Muscle of leg (tissue), 11 donors: ENCODE results near the gene MYLK4. TPM values are rescaled to one million over a fixed set of nuclear protein-coding genes. Genes with fewer than 3 reads are reported as not detected.

Experiments used
- DNase-seq: peaks from one replicate; pipeline ENCODE4 v3.0.0; 2013
- H3K27ac ChIP-seq: one replicate; pipeline ENCODE4 v1.5.1; 2013; ENCODE audit warnings: mild to moderate bottlenecking, low read length, control low read depth
- H3K27me3 ChIP-seq: one replicate; pipeline ENCODE4 v1.6.1; 2013; ENCODE audit warnings: low read length; ENCODE audit not compliant: control insufficient read depth, insufficient read depth
- H3K36me3 ChIP-seq: one replicate; pipeline ENCODE4 v1.6.1; 2013; ENCODE audit warnings: low read length; ENCODE audit not compliant: control insufficient read depth, insufficient read depth
- H3K4me1 ChIP-seq: one replicate; pipeline ENCODE4 v1.6.1; 2013; ENCODE audit warnings: low read length; ENCODE audit not compliant: control insufficient read depth, insufficient read depth
- H3K4me3 ChIP-seq: one replicate; pipeline ENCODE4 v1.5.1; 2013; ENCODE audit warnings: low read length, control low read depth
- H3K9me3 ChIP-seq: replicated peaks from 2 replicates; pipeline ENCODE4 v1.6.1; 2013; ENCODE audit warnings: low read depth, low read length; ENCODE audit not compliant: control insufficient read depth
- WGBS: methylation state at CpG from one replicate; pipeline ENCODE4 v1.1.5; 2013; ENCODE audit warnings: missing lambda C conversion rate; ENCODE audit not compliant: insufficient coverage; 5-methylcytosine and 5-hydroxymethylcytosine counted together
- polyA plus RNA-seq, 8 donors: library from polyadenylated mRNA; unstranded; fragments of 120-200 nt; gene quantifications; one replicate each; pipeline versions ENCODE4 v1.2.1 to v1.2.3, GENCODE V29; 2013; ENCODE audit warnings: inconsistent platforms in 1 of 8, low replicate concordance in 1 of 8; ENCODE audit not compliant: insufficient read length in 8 of 8, insufficient read depth in 1 of 8
- total RNA-seq: library from RNA; stranded (reverse); fragments of 120-200 nt; gene quantifications from one replicate; pipeline ENCODE4 v1.2.4, GENCODE V29; 2013

The MYLK4 gene
- total and polyA plus RNA-seq, 9 donors = 6.1 to 12.1 (median 10.6) TPM

- 90% methylated on average over 4 of the region's 7 CpGs for WGBS
- Histone ChIP-seq H3K36me3 (peaks cover 44% of the 10 kb centered on the region), H3K4me1 (peaks cover 36% of the 10 kb centered on the region), H3K27ac (no peak overlapping the region), H3K27me3 (no peaks in the 10 kb centered on the region), H3K4me3 (no peak overlapping the region), H3K9me3 (no peaks in the 10 kb centered on the region)
- no peak for DNase-seq
Measured at GRCh38 chr6:2781685-2782355, 31.1 kb upstream of the MYLK4 start.

DNA sequence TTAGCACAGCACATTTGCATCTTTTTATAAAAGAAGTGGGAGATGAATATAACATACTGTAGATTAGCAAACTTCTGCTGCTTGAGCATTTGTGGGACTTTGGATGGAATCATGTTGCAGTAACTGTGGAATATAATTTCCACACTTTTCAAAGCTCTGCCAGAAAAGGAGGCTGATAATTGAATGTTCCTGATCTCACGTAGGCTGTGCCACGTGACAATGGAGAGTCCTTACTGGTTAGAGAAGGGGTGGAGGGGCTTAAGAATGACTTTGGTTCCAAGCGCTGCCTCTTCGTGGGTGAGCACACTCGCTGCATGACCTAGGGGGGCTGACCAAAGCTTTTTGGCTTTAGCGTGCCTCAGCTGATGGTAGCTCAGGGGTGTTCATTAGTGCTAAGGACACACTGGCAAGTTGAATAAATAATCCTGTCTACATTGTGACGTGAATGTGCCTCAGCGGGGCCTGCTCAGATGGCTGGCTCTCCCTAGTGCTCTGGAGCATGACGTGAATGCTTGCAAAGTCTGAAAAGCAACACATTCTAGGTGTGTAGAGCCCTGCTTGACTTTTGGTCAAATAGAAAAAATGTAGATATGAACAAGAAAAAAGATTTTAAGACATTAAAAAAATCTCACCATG, 29.5 kb upstream of the MYLK4 start:
- Histone ChIP-seq H3K36me3 (peaks cover 46% of the 10 kb centered on the region), H3K4me1 (peaks cover 36% of the 10 kb centered on the region), H3K27me3 (no peaks in the 10 kb centered on the region), H3K9me3 (no peaks in the 10 kb centered on the region), H3K27ac (no peak overlapping the region), H3K4me3 (no peak overlapping the region)
- 81% methylated on average over 9 of the region's 9 CpGs for WGBS
- DNase-seq = no peak

GRCh38 chr6:2777249-2777648, 26.5 kb upstream of the MYLK4 start:
- no peak overlapping the region for H3K27ac ChIP-seq
- H3K36me3 ChIP-seq = peaks cover 54% of the 10 kb centered on the region
- no peaks in the 10 kb centered on the region for H3K9me3 ChIP-seq
- peaks cover 19% of the 10 kb centered on the region for H3K4me1 ChIP-seq
- H3K27me3 ChIP-seq = no peaks in the 10 kb centered on the region
- WGBS = no CpG with 5 or more reads among the region's 3 CpGs
- no peak overlapping the region for H3K4me3 ChIP-seq
- DNase-seq = no peak

GRCh38 chr6:2775003-2775402, 24.3 kb upstream of the MYLK4 start:
- H3K36me3 ChIP-seq = peaks cover 44% of the 10 kb centered on the region
- H3K4me1 ChIP-seq = peaks cover 13% of the 10 kb centered on the region
- no peak overlapping the region for H3K27ac ChIP-seq
- no peak for DNase-seq
- H3K4me3 ChIP-seq = no peak overlapping the region
- WGBS = 67% methylated on average over 1 of the region's 1 CpG
- no peaks in the 10 kb centered on the region for H3K27me3 ChIP-seq
- H3K9me3 ChIP-seq = no peaks in the 10 kb centered on the region

- H3K4me1 ChIP-seq = peaks cover 11% of the 10 kb centered on the region
- WGBS = no CpG with 5 or more reads among the region's 3 CpGs
- no peaks in the 10 kb centered on the region for H3K9me3 ChIP-seq
- peaks cover 40% of the 10 kb centered on the region for H3K36me3 ChIP-seq
- no peak for DNase-seq
- H3K4me3 ChIP-seq = no peak overlapping the region
- no peak overlapping the region for H3K27ac ChIP-seq
- H3K27me3 ChIP-seq = no peaks in the 10 kb centered on the region
Measured at GRCh38 chr6:2773449-2773848, 22.7 kb upstream of the MYLK4 start.

- Histone ChIP-seq H3K36me3 (peaks cover 38% of the 10 kb centered on the region), H3K27me3 (no peaks in the 10 kb centered on the region), H3K4me3 (no peak overlapping the region), H3K9me3 (no peaks in the 10 kb centered on the region), H3K27ac (no peak overlapping the region), H3K4me1 (peaks cover 15% of the 10 kb centered on the region)
- no CpG with 5 or more reads among the region's 3 CpGs for WGBS
- no peak for DNase-seq
Measured at GRCh38 chr6:2772840-2773239, 22.1 kb upstream of the MYLK4 start.

GRCh38 chr6:2771079-2771478, 20.4 kb upstream of the MYLK4 start:
- WGBS = 72% methylated on average over 4 of the region's 4 CpGs
- peaks cover 29% of the 10 kb centered on the region for H3K36me3 ChIP-seq
- no peak overlapping the region for H3K4me3 ChIP-seq
- DNase-seq = peak; percentile 79
- no peaks in the 10 kb centered on the region for H3K27me3 ChIP-seq
- H3K9me3 ChIP-seq = no peaks in the 10 kb centered on the region
- H3K27ac ChIP-seq = no peak overlapping the region
- peaks cover 21% of the 10 kb centered on the region for H3K4me1 ChIP-seq

- H3K4me1 ChIP-seq = peaks cover 21% of the 10 kb centered on the region
- no CpG with 5 or more reads among the region's 13 CpGs for WGBS
- peak overlapping the region; percentile 21 for H3K4me3 ChIP-seq
- peaks cover 27% of the 10 kb centered on the region for H3K36me3 ChIP-seq
- peak overlapping the region; percentile 33 for H3K27ac ChIP-seq
- no peaks in the 10 kb centered on the region for H3K27me3 ChIP-seq
- no peaks in the 10 kb centered on the region for H3K9me3 ChIP-seq
- DNase-seq = peak; percentile 70
Measured at GRCh38 chr6:2770171-2770570, 19.4 kb upstream of the MYLK4 start.

- Histone ChIP-seq H3K27me3 (no peaks in the 10 kb centered on the region), H3K9me3 (no peaks in the 10 kb centered on the region), H3K27ac (no peak overlapping the region), H3K4me3 (peak overlapping the region; percentile 3), H3K4me1 (peaks cover 23% of the 10 kb centered on the region), H3K36me3 (peaks cover 15% of the 10 kb centered on the region)
- DNase-seq = no peak
- WGBS = no CpG with 5 or more reads among the region's 6 CpGs
Measured at GRCh38 chr6:2768696-2769095, 18.0 kb upstream of the MYLK4 start.

DNA sequence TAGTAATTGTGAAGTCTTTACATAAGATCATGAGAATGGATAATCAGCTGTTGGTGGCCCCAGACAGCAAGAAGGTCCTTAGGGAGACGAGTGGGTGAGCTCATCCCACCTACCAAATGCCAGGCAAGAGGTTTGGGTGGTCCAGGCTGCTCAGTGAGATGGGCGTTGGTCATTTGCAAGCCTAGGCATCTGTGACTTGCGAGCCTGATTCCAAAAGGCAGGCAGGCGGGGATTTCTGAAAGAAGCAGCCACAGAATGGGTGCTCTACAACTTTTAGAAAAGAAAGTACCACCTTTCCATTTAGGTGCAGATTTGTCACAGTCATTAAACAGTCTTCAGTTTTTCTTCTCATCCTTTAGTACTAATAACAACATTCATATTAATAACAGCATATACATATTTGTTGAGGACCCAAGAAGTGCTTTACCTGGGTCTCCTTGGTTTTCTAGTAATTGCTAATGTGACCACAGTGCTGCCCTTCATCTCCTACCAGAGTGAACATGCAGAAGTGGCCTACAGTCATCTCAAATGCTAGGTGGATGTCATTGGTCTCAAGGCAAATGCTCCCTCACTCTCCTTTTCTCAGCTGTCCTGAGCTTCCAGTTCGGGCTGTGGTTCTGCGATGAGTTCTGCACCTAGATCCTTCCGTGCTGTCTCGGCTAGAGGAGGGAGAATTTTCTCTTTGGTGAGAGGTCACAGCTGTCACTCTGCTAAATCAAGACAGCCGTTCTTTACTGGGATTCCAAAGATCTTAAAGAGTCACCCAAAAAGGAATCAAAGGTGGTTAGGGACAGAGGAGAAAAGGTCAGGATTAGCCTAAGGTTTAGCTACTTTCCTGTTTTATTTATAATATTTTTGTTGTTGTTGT, 17.2 kb upstream of the MYLK4 start:
- peak; percentile 31 for DNase-seq
- Histone ChIP-seq H3K4me1 (peaks cover 23% of the 10 kb centered on the region), H3K4me3 (peak overlapping the region; percentile 60), H3K36me3 (peaks cover 9% of the 10 kb centered on the region), H3K27ac (peak overlapping the region; percentile 25), H3K9me3 (no peaks in the 10 kb centered on the region), H3K27me3 (no peaks in the 10 kb centered on the region)
- 20% methylated on average over 1 of the region's 9 CpGs for WGBS
